K562 (cell line): ENCODE measurements around the gene LY6G5B. TPM values are rescaled to one million over a fixed set of nuclear protein-coding genes. Genes with fewer than 3 reads are reported as not detected.

Experiments
- CBX3 ChIP-seq, 2 experiments: IDR thresholded peaks; 1 replicate in 1 of 2; 2 replicates in 1 of 2; pipeline ENCODE4 v1.6.1; 2012; ENCODE audit warnings: inconsistent platforms in 2 of 2, low read length in 2 of 2, borderline replicate concordance in 1 of 2, control low read depth in 1 of 2
- FOXM1 ChIP-seq, 2 experiments: fragments of 450-650 bp in 1 of 2; sonication (generic) in 1 of 2; formaldehyde crosslinking in 1 of 2; IDR thresholded peaks; 2 replicates each; pipeline versions ENCODE4 v1.6.1 to v1.9.0; 2017 to 2022; ENCODE audit warnings: low read depth in 2 of 2, mild to moderate bottlenecking in 2 of 2, missing genetic modification reagents in 1 of 2, moderate library complexity in 1 of 2
- HIVEP1 ChIP-seq: fragments of 250-450 bp; sonication (Bioruptor Pico); IDR thresholded peaks from 2 replicates; pipeline ENCODE4 v1.4.0; 2020; ENCODE audit warnings: mild to moderate bottlenecking
- HLTF ChIP-seq: fragments of 450-650 bp; IDR thresholded peaks from 2 replicates; pipeline ENCODE4 v1.6.1; 2016
- HMG20A ChIP-seq: fragments of 450-650 bp; formaldehyde crosslinking; conservative IDR thresholded peaks from 2 replicates; pipeline ENCODE4 v1.4.0; 2020; ENCODE audit warnings: mild to moderate bottlenecking, mixed read lengths
- NR3C1 ChIP-seq: sonication (generic); formaldehyde crosslinking; IDR thresholded peaks from 2 replicates; pipeline ENCODE4 v1.8.1; 2022; ENCODE audit warnings: missing genetic modification reagents
- PTRF ChIP-seq: fragments of 450-650 bp; IDR thresholded peaks from 2 replicates; pipeline ENCODE4 v1.6.1; 2016; ENCODE audit warnings: mild to moderate bottlenecking, missing genetic modification characterization, missing compliant biosample characterization
- RFX1 ChIP-seq: fragments of 450-650 bp; IDR thresholded peaks from 2 replicates; pipeline ENCODE4 v1.6.1; 2016; ENCODE audit warnings: mild to moderate bottlenecking, moderate library complexity
- SRF ChIP-seq, 2 experiments: fragments of 250-450, 450-650 bp in 1 of 2; sonication (Bioruptor Pico) in 1 of 2; sonication (generic) in 1 of 2; formaldehyde crosslinking; IDR thresholded peaks; 2 replicates each; pipeline versions ENCODE4 v1.5.0 to v1.5.1; 2020 to 2022; ENCODE audit warnings: mild to moderate bottlenecking in 1 of 2, missing genetic modification reagents in 1 of 2
- STAT5A ChIP-seq: IDR thresholded peaks from 2 replicates; pipeline ENCODE4 v1.6.1; 2012; ENCODE audit warnings: low read length, inconsistent platforms, borderline replicate concordance
- YBX1 ChIP-seq: fragments of 450-650 bp; IDR thresholded peaks from 2 replicates; pipeline ENCODE4 v1.7.1; 2016; ENCODE audit warnings: mild to moderate bottlenecking
- ZNF324 ChIP-seq: fragments of 250-450 bp; sonication (Bioruptor Pico); IDR thresholded peaks from 2 replicates; pipeline ENCODE4 v1.4.0; 2020; ENCODE audit warnings: mild to moderate bottlenecking
- ZNF57 ChIP-seq: fragments of 450-650 bp; formaldehyde crosslinking; IDR thresholded peaks from 2 replicates; pipeline ENCODE4 v1.4.0; 2020; ENCODE audit warnings: mild to moderate bottlenecking, moderate library complexity
- polyA plus RNA-seq, 8 experiments: library from polyadenylated mRNA; depleted of rRNA in 4 of 8; stranded (reverse) in 5 of 8; unstranded in 3 of 8; fragments of >200 nt; fragmentation: Nextera tagmentation in 2 of 8; fragmentation: Illumina TruSeq in 1 of 8; extraction: Ambion mirVana in 2 of 8; extraction: Trizol in 1 of 8; gene quantifications; 2 replicates each; pipeline versions ENCODE4 v1.2.1 to v1.2.3, GENCODE V29; 2011 to 2014; ENCODE audit warnings: inconsistent platforms in 1 of 8, missing spikeins in 1 of 8
- total RNA-seq, 7 experiments: library from RNA; depleted of rRNA in 6 of 7; stranded (reverse); fragments of >200 nt in 6 of 7; fragmentation: Illumina TruSeq in 2 of 7; extraction: Trizol in 2 of 7; gene quantifications; 2 replicates each; pipeline versions ENCODE4 v1.2.1 to v1.2.3, GENCODE V29; 2011 to 2021; ENCODE audit warnings: low replicate concordance in 1 of 7
- TF ChIP-seq, protein P1 (sequence below): fragments of 450-650 bp; formaldehyde crosslinking; IDR thresholded peaks from 2 replicates; pipeline ENCODE4 v1.4.0; 2020; ENCODE audit warnings: mild to moderate bottlenecking, mixed read lengths
- TF ChIP-seq, protein P2 (sequence below): fragments of 450-650 bp; formaldehyde crosslinking; conservative IDR thresholded peaks from 2 replicates; pipeline ENCODE4 v1.4.0; 2022; ENCODE audit warnings: mild to moderate bottlenecking, missing genetic modification characterization
- TF ChIP-seq, protein P3 (sequence below): fragments of 250-450 bp; sonication (Bioruptor Pico); IDR thresholded peaks from 2 replicates; pipeline ENCODE4 v1.9.0; 2021; ENCODE audit warnings: mild to moderate bottlenecking
- TF ChIP-seq, protein P4 (sequence below): sonication (generic); formaldehyde crosslinking; IDR thresholded peaks from 2 replicates; pipeline ENCODE4 v1.8.1; 2023; ENCODE audit warnings: mild to moderate bottlenecking, missing genetic modification reagents
- TF ChIP-seq, protein P5 (sequence below): sonication (generic); formaldehyde crosslinking; IDR thresholded peaks from 2 replicates; pipeline ENCODE4 v1.8.0; 2022; ENCODE audit warnings: mild to moderate bottlenecking, missing genetic modification reagents
- TF ChIP-seq, protein P6 (sequence below): sonication (generic); formaldehyde crosslinking; IDR thresholded peaks from 2 replicates; pipeline ENCODE4 v1.8.0; 2022; ENCODE audit warnings: missing genetic modification reagents, mild to moderate bottlenecking, moderate library complexity, borderline replicate concordance

Gene LY6G5B
- total and polyA plus RNA-seq, 9 of the 15 experiments (the other 6 are each of a cell fraction or from before 2014, with no cell fraction given): 6.0 to 27.0 (median 7.5) TPM

DNA sequence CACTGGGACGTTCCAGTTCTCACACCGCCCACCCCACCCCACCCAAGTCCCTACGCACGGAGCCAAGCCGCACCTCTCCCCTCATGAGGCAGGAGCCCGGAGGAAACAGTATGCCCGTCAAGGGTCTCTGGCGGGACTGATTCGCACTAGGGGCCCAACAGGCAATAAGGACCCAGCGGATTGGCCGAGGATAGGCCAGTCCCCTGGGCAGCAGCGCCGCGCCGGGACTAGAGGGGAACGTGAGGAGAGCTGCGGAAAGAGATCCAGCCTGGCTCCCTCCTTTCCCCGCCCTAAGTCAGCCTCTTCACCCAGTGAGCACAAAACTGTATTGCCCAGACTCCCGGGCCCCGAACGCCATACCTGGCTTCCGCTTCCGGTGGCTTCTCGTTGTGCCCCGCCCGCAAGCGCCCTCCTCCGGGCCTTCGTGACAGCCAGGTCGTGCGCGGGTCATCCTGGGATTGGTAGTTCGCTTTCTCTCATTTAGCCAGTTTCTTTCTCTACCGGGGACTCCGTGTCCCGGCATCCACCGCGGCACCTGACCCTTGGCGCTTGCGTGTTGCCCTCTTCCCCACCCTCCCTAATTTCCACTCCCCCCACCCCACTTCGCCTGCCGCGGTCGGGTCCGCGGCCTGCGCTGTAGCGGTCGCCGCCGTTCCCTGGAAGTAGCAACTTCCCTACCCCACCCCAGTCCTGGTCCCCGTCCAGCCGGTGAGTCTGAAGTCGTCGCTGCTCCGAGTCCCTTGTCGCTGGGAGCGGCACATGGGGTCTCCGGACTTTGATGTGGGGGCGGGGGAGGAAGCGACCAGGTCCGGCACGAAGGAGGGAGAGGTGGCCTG lies 4.1 kb upstream of the LY6G5B start, which contains the start of gene CSNK2B (continued):
- TF ChIP-seq, protein P1, sequence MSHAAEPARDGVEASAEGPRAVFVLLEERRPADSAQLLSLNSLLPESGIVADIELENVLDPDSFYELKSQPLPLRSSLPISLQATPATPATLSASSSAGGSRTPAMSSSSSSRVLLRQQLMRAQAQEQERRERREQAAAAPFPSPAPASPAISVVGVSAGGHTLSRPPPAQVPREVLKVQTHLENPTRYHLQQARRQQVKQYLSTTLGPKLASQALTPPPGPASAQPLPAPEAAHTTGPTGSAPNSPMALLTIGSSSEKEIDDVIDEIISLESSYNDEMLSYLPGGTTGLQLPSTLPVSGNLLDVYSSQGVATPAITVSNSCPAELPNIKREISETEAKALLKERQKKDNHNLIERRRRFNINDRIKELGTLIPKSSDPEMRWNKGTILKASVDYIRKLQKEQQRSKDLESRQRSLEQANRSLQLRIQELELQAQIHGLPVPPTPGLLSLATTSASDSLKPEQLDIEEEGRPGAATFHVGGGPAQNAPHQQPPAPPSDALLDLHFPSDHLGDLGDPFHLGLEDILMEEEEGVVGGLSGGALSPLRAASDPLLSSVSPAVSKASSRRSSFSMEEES (CRISPR knock-in tag): no peak
- TF ChIP-seq, protein P2, sequence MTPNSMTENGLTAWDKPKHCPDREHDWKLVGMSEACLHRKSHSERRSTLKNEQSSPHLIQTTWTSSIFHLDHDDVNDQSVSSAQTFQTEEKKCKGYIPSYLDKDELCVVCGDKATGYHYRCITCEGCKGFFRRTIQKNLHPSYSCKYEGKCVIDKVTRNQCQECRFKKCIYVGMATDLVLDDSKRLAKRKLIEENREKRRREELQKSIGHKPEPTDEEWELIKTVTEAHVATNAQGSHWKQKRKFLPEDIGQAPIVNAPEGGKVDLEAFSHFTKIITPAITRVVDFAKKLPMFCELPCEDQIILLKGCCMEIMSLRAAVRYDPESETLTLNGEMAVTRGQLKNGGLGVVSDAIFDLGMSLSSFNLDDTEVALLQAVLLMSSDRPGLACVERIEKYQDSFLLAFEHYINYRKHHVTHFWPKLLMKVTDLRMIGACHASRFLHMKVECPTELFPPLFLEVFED: peak; percentile 74
- TF ChIP-seq SRF (CRISPR knock-in tag; IDR thresholded peaks at IDR 0.05) (peak; percentile 70 to 97), PTRF (tag) (no peak), ZNF57 (CRISPR knock-in tag) (peak; percentile 82; the same call in 1 of the 2 replicates), HLTF (peak; percentile 82; the same call in 1 of the 2 replicates), HIVEP1 (CRISPR knock-in tag) (peak; percentile 69; the same call in 1 of the 2 replicates), HMG20A (CRISPR knock-in tag) (peak; percentile 74; the same call in 1 of the 2 replicates), CBX3 (IDR thresholded peaks at IDR 0.05; ENCODE audit: borderline replicate concordance in 1 of 2, low read length in 2 of 2) (no peak; a peak in 2 of 3 replicates), FOXM1 (IDR thresholded peaks at IDR 0.05; ENCODE audit: low read depth) (no peak; the same call in 1 of the 2 replicates), FOXM1 (CRISPR knock-in tag; IDR thresholded peaks at IDR 0.05; ENCODE audit: low read depth) (no peak; the same call in 1 of the 2 replicates), NR3C1 (CRISPR knock-in tag) (no peak), RFX1 (no peak), YBX1 (no peak), STAT5A (peak; percentile 47; the same call in 1 of the 2 replicates), ZNF324 (peak; percentile 25; the same call in 1 of the 2 replicates)
- TF ChIP-seq, protein P3, sequence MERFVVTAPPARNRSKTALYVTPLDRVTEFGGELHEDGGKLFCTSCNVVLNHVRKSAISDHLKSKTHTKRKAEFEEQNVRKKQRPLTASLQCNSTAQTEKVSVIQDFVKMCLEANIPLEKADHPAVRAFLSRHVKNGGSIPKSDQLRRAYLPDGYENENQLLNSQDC: peak; percentile 80; the same call in 1 of the 2 replicates
- TF ChIP-seq, protein P4, sequence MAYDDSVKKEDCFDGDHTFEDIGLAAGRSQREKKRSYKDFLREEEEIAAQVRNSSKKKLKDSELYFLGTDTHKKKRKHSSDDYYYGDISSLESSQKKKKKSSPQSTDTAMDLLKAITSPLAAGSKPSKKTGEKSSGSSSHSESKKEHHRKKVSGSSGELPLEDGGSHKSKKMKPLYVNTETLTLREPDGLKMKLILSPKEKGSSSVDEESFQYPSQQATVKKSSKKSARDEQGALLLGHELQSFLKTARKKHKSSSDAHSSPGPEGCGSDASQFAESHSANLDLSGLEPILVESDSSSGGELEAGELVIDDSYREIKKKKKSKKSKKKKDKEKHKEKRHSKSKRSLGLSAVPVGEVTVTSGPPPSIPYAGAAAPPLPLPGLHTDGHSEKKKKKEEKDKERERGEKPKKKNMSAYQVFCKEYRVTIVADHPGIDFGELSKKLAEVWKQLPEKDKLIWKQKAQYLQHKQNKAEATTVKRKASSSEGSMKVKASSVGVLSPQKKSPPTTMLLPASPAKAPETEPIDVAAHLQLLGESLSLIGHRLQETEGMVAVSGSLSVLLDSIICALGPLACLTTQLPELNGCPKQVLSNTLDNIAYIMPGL (CRISPR knock-in tag): peak; percentile 79; the same call in 1 of the 2 replicates
- TF ChIP-seq, protein P5, sequence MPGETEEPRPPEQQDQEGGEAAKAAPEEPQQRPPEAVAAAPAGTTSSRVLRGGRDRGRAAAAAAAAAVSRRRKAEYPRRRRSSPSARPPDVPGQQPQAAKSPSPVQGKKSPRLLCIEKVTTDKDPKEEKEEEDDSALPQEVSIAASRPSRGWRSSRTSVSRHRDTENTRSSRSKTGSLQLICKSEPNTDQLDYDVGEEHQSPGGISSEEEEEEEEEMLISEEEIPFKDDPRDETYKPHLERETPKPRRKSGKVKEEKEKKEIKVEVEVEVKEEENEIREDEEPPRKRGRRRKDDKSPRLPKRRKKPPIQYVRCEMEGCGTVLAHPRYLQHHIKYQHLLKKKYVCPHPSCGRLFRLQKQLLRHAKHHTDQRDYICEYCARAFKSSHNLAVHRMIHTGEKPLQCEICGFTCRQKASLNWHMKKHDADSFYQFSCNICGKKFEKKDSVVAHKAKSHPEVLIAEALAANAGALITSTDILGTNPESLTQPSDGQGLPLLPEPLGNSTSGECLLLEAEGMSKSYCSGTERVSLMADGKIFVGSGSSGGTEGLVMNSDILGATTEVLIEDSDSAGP (CRISPR knock-in tag): no peak; the same call in 1 of the 2 replicates
- TF ChIP-seq, protein P6, sequence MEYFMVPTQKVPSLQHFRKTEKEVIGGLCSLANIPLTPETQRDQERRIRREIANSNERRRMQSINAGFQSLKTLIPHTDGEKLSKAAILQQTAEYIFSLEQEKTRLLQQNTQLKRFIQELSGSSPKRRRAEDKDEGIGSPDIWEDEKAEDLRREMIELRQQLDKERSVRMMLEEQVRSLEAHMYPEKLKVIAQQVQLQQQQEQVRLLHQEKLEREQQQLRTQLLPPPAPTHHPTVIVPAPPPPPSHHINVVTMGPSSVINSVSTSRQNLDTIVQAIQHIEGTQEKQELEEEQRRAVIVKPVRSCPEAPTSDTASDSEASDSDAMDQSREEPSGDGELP (CRISPR knock-in tag): peak; percentile 81
